Endothelial cell of umbilical vein (primary cell): ENCODE data around the gene ALKBH6. TPM values are rescaled to one million over a fixed set of nuclear protein-coding genes. Genes with fewer than 3 reads are reported as not detected.

ENCODE experiments used
- Bru-seq: library from RNA; stranded (reverse); fragments of 400-500 nt; gene quantifications from one replicate; lab custom pipeline; 2021; lab: Mats Ljungman, UMichigan
- BruChase-seq, 2 experiments: library from RNA; stranded (reverse); fragments of 400-500 nt; gene quantifications; one replicate each; lab custom pipeline; 2021; lab: Mats Ljungman, UMichigan
- BruUV-seq: library from RNA; stranded (reverse); fragments of 400-500 nt; replicated peaks from 2 replicates; lab custom pipeline; 2021; lab: Mats Ljungman, UMichigan
- CTCF ChIA-PET: fragments of 300-600, 350-600 bp; sonication (Branson Sonifier 250); formaldehyde crosslinking; loops from one replicate; lab custom pipeline; 2021; ENCODE audit warnings: antibody characterized with exemption, inconsistent platforms; lab: Charles Lee
- POLR2A ChIA-PET: fragments of 300-600, 350-600 bp; sonication (Branson Sonifier 250); formaldehyde crosslinking; loops from one replicate; lab custom pipeline; 2021; ENCODE audit warnings: antibody characterized with exemption, inconsistent platforms; lab: Charles Lee
- DNase-seq: peaks from one replicate; pipeline ENCODE4 v3.0.0-alpha.2; 2011; ENCODE audit warnings: low read depth, low spot score
- FAIRE-seq: peaks from 2 replicates; lab custom pipeline; 2011; peaks lifted over from hg19 to GRCh38; lab: Jason Lieb, UNC
- H2AFZ ChIP-seq: 2 replicates; pipeline ENCODE4 v1.6.0; 2012; ENCODE audit warnings: low read depth, low read length, control low read depth, inconsistent platforms
- H3K27ac ChIP-seq: 2 replicates; pipeline ENCODE4 v1.5.1; 2011; ENCODE audit warnings: low read depth, mild to moderate bottlenecking, control low read depth, low read length, moderate library complexity; ENCODE audit not compliant: insufficient read depth
- H3K27me3 ChIP-seq, 2 experiments: 2 replicates each; pipeline versions ENCODE4 v1.6.0 to v1.6.1; 2011; ENCODE audit warnings: low read length in 2 of 2, mixed read lengths in 1 of 2; ENCODE audit not compliant: control insufficient read depth in 2 of 2, insufficient read depth in 2 of 2
- H3K36me3 ChIP-seq, 2 experiments: 2 replicates in 1 of 2; 3 replicates in 1 of 2; pipeline ENCODE4 v1.5.1; 2011; ENCODE audit warnings: low read length in 2 of 2, mild to moderate bottlenecking in 1 of 2, moderate library complexity in 1 of 2; ENCODE audit not compliant: control insufficient read depth in 2 of 2, insufficient read depth in 2 of 2; ENCODE audit errors: extremely low read depth in 1 of 2
- H3K4me1 ChIP-seq: 3 replicates; pipeline ENCODE4 v1.5.1; 2011; ENCODE audit warnings: mild to moderate bottlenecking, low read length; ENCODE audit not compliant: control insufficient read depth, insufficient read depth; ENCODE audit errors: extremely low read depth
- H3K4me2 ChIP-seq: 2 replicates; pipeline ENCODE4 v1.6.1; 2011; ENCODE audit warnings: low read length, control low read depth, mixed read lengths; ENCODE audit not compliant: insufficient read depth
- H3K4me3 ChIP-seq, 3 experiments: fragments of 200-600 bp in 1 of 3; sonication (generic), shearing (Covaris generic) in 1 of 3; replicated peaks in 1 of 3; 2 replicates each; pipeline ENCODE4 v1.5.1; 2011 to 2016; ENCODE audit warnings: control low read depth in 3 of 3, low read length in 3 of 3, mild to moderate bottlenecking in 2 of 3, inconsistent platforms in 1 of 3, low read depth in 1 of 3, moderate library complexity in 1 of 3; ENCODE audit not compliant: insufficient read depth in 1 of 3
- H3K79me2 ChIP-seq: 2 replicates; pipeline ENCODE4 v1.6.0; 2012; ENCODE audit warnings: low read length, inconsistent platforms; ENCODE audit not compliant: control insufficient read depth, insufficient read depth
- H3K9ac ChIP-seq: replicated peaks from 2 replicates; pipeline ENCODE3; 2011; ENCODE audit warnings: low read length, control low read depth; ENCODE audit not compliant: insufficient read depth; ENCODE audit errors: extremely low read depth
- H3K9me1 ChIP-seq: replicated peaks from 3 replicates; pipeline ENCODE4 v1.6.0; 2011; ENCODE audit warnings: mild to moderate bottlenecking, low read length; ENCODE audit not compliant: control insufficient read depth, insufficient read depth; ENCODE audit errors: extremely low read depth
- H3K9me3 ChIP-seq: replicated peaks from 2 replicates; pipeline ENCODE4 v1.5.1; 2012; ENCODE audit warnings: low read length, inconsistent platforms; ENCODE audit not compliant: control insufficient read depth, insufficient read depth
- H4K20me1 ChIP-seq: replicated peaks from 2 replicates; pipeline ENCODE3; 2011; ENCODE audit warnings: mild to moderate bottlenecking, low read length; ENCODE audit not compliant: control insufficient read depth, insufficient read depth; ENCODE audit errors: extremely low read depth
- GATA2 ChIP-seq: IDR thresholded peaks from 2 replicates; pipeline ENCODE4 v1.7.0; 2011; ENCODE audit warnings: low read depth, mild to moderate bottlenecking, moderate library complexity, mixed read lengths, low read length; ENCODE audit not compliant: insufficient read length, insufficient read depth
- POLR2A ChIP-seq: IDR thresholded peaks from 2 replicates; pipeline ENCODE4 v1.6.1; 2012; ENCODE audit warnings: low read depth, mild to moderate bottlenecking, control low read depth, low read length
- POLR2AphosphoS5 ChIP-seq: IDR thresholded peaks from 2 replicates; pipeline ENCODE4 v1.6.1; 2012; ENCODE audit warnings: low read depth, mild to moderate bottlenecking, control low read depth, low read length, moderate library complexity; ENCODE audit not compliant: insufficient read depth
- dilution Hi-C: fragments of 300-500 bp; cut with MboI; formaldehyde crosslinking; loops from one replicate; pipeline ENCODE4 v1.15.0; 2019; ENCODE audit warnings: low sequenced_read_pairs; ENCODE audit not compliant: extremely low pct_ligation_motif_present
- intact Hi-C: fragments of 100-400 bp; cut with micrococcal nuclease; formaldehyde crosslinking; loops from one replicate; pipeline ENCODE4 v1.10.0; 2022
- long read RNA-seq: library from polyadenylated mRNA; stranded (forward); transcript quantifications from one replicate; pipeline ENCODE4 v2.0.0, GENCODE V29; 2021
- polyA minus RNA-seq, 3 experiments: library from RNA; depleted of rRNA, polyadenylated mRNA; stranded (reverse); fragments of >200 nt; gene quantifications; 1 replicate in 1 of 3; 2 replicates in 2 of 3; pipeline ENCODE4 v1.2.3, GENCODE V29; 2011
- polyA plus RNA-seq, 4 experiments: library from polyadenylated mRNA; depleted of rRNA in 3 of 4; stranded (reverse) in 3 of 4; unstranded in 1 of 4; fragments of >200 nt; gene quantifications; 2 replicates each; pipeline versions ENCODE4 v1.2.1 to v1.2.3, GENCODE V29; 2011 to 2012; ENCODE audit warnings: missing spikeins in 1 of 4
- total RNA-seq: library from RNA; stranded (reverse); gene quantifications from 2 replicates; pipeline ENCODE4 v1.2.3, GENCODE V29; 2021

The ALKBH6 gene
- 17.3 and 21.4 TPM in 2 replicates for total RNA-seq
- polyA plus RNA-seq, result 26.7 and 33.2 TPM in 2 replicates
- polyA plus RNA-seq (2011; cell fraction: cytosol; rRNA removed), result 18.4 and 21.4 TPM in 2 replicates
- 61.5 and 65.4 TPM in 2 replicates for polyA plus RNA-seq (2011; cell fraction: nucleus; rRNA removed)
- 18.8 and 21.2 TPM in 2 replicates for polyA plus RNA-seq (2012)
- 8.1 and 13.8 TPM in 2 replicates for polyA minus RNA-seq
- 7.8 TPM for polyA minus RNA-seq (2011; cell fraction: cytosol; rRNA and poly(A)+ RNA removed)
- polyA minus RNA-seq (2011; cell fraction: nucleus; rRNA and poly(A)+ RNA removed), result 6.3 and 7.3 TPM in 2 replicates
- Bru-seq, nascent RNA, result percentile 43 among the genes with signal in this experiment
- percentile 56 among the genes with signal in this experiment for BruChase-seq, experiment 1, labeled RNA remaining after a 6-hour chase
- percentile 51 among the genes with signal in this experiment for BruChase-seq, experiment 2, labeled RNA remaining after a 2-hour chase
- long read RNA-seq, transcript ALKBH6-202 (7 exons, 973 nt), result major isoform, 19 of 54 reads
- long read RNA-seq, partial matches to known transcripts, result 4 of 54 reads
- long read RNA-seq, other reads (novel, unspliced or antisense), result 25 of 54 reads

DNA sequence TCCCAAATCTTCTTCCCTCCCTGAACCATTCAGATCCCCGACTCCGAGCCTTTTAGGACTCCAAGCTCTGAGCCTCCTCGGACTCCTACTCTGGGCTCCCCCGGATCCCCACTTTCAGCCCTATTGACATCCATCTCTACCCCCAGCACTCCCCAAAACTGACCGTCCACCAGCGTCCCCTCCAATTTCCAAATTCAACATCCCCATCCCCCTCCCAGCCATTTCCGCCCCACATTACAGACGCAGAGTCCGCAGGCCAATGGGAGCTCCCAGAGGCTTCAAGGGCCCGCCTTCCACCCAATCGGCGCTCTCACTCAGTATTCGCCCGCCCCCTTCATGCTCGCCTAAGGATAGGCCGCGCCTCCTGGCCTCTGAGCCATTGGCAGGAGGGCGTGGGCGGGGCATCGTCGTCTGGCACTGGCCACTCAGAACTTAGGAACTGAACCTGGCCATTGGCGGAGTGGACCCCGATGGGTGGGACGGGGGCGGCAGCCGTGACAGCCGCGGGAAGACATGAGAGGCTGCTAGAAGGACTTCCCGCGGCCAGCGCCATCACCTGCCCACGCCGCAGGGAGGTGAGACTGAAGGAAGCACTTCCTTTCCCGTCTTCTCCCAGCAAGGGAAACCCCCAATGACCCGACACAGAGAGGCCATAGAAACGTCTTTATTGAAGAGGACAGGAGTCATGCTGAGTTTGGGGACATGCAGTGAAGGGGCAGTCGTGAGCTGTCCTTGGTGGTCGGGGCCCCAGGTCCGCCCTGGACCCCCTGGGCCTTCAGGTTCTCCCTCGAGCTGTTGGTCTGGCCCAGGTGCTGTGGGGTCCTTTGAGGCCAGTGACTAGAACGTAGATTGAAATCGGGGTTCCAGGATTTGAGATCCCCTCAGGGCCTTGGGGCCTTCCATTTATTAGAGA lies at the start of gene ALKBH6:
ALKBH6 (minus strand) TSS at position 202 of the 913 bp plus-strand sequence. CDS start 816 bp downstream, outside the sequence.
- Histone ChIP-seq H3K27me3 (no peaks in the 10 kb centered on the region), H3K4me3 (peak within 1 kb of the TSS; percentile 69 to 96 (median 91)), H3K9ac (peak within 1 kb of the TSS; percentile 88), H3K9me3 (no peaks in the 10 kb centered on the region), H3K79me2 (no peaks in the 10 kb centered on the region), H3K36me3 (peaks cover 0 to 17% of the 10 kb centered on the region in 2 experiments), H3K4me1 (peaks cover 14% of the 10 kb centered on the region), H3K27ac (peak within 1 kb of the TSS; percentile 65), H2AFZ (peak within 1 kb of the TSS; percentile 94), H3K4me2 (peak within 1 kb of the TSS; percentile 93), H3K9me1 (no peaks in the 10 kb centered on the region), H4K20me1 (no peaks in the 10 kb centered on the region)
- ChIA-PET POLR2A (interaction anchor here (0.9 kb wide), 1 partner anchor 39 kb away, joined by 3 read pairs; no protein-coding TSS in a partner anchor), CTCF (interaction anchor here (0.8 to 1.2 kb wide), 6 partner anchors 8 to 40 kb away, joined by 3 to 6 read pairs (median 4); partner anchors contain the start of genes CLIP3, SDHAF1 and THAP8)
- intact Hi-C loops, result loop anchor here (1.0 kb wide), 3 partner anchors 19 to 101 kb away; partner anchors contain the start of genes SDHAF1, TBCB, THAP8 and WDR62
- DNase-seq, result peak; percentile 99
- TF ChIP-seq POLR2AphosphoS5 (no peak), POLR2A (peak; percentile 23), GATA2 (no peak)
- TSS peak; percentile 79 for BruUV-seq
- FAIRE-seq, result peak; percentile 100
- dilution Hi-C loops, result no loop called here
